ENCODE measurements around the gene ZNF333.

DNA sequence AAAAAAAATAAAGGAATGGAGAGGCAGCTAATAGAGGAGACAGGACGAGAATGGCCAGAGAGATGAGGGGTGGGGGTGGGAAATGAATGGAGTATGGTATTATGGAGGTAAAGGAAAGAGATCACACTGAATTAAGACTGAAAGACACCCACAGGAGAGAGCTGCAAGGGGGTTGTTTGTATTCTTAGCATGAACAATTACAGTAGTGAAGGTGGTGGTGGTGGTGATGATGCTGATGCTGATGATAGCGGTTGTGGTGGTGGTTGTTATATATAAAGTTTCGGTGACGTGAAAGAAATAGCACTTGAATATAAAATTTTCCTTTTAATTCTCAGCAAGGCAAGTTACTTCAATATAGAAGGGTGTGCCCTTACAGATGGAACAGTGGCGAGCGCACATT, 12.4 kb upstream of the ZNF333 start:
- no peak for TF ChIP-seq POLR2AphosphoS5 (IDR thresholded peaks at IDR 0.05; ENCODE audit: insufficient read depth in 1 of 2, low read depth in 1 of 2)
- no peak for TF ChIP-seq CTCF (IDR thresholded peaks at IDR 0.05)
- TF ChIP-seq POLR2A (IDR thresholded peaks at IDR 0.05) = no peak
